Measurements from ENCODE around the gene PPHLN1. TPM values are rescaled to one million over a fixed set of nuclear protein-coding genes. Genes with fewer than 3 reads are reported as not detected.

PPHLN1 gene
- total and polyA plus RNA-seq, 2 of the 8 experiments (the other 6 are each of a cell fraction or from before 2014, with no cell fraction given): 34.3 to 71.6 TPM

GRCh38 chr12:42462486-42462885 is 136.5 kb downstream of the PPHLN1 start (continued):
- TF ChIP-seq, protein P1, sequence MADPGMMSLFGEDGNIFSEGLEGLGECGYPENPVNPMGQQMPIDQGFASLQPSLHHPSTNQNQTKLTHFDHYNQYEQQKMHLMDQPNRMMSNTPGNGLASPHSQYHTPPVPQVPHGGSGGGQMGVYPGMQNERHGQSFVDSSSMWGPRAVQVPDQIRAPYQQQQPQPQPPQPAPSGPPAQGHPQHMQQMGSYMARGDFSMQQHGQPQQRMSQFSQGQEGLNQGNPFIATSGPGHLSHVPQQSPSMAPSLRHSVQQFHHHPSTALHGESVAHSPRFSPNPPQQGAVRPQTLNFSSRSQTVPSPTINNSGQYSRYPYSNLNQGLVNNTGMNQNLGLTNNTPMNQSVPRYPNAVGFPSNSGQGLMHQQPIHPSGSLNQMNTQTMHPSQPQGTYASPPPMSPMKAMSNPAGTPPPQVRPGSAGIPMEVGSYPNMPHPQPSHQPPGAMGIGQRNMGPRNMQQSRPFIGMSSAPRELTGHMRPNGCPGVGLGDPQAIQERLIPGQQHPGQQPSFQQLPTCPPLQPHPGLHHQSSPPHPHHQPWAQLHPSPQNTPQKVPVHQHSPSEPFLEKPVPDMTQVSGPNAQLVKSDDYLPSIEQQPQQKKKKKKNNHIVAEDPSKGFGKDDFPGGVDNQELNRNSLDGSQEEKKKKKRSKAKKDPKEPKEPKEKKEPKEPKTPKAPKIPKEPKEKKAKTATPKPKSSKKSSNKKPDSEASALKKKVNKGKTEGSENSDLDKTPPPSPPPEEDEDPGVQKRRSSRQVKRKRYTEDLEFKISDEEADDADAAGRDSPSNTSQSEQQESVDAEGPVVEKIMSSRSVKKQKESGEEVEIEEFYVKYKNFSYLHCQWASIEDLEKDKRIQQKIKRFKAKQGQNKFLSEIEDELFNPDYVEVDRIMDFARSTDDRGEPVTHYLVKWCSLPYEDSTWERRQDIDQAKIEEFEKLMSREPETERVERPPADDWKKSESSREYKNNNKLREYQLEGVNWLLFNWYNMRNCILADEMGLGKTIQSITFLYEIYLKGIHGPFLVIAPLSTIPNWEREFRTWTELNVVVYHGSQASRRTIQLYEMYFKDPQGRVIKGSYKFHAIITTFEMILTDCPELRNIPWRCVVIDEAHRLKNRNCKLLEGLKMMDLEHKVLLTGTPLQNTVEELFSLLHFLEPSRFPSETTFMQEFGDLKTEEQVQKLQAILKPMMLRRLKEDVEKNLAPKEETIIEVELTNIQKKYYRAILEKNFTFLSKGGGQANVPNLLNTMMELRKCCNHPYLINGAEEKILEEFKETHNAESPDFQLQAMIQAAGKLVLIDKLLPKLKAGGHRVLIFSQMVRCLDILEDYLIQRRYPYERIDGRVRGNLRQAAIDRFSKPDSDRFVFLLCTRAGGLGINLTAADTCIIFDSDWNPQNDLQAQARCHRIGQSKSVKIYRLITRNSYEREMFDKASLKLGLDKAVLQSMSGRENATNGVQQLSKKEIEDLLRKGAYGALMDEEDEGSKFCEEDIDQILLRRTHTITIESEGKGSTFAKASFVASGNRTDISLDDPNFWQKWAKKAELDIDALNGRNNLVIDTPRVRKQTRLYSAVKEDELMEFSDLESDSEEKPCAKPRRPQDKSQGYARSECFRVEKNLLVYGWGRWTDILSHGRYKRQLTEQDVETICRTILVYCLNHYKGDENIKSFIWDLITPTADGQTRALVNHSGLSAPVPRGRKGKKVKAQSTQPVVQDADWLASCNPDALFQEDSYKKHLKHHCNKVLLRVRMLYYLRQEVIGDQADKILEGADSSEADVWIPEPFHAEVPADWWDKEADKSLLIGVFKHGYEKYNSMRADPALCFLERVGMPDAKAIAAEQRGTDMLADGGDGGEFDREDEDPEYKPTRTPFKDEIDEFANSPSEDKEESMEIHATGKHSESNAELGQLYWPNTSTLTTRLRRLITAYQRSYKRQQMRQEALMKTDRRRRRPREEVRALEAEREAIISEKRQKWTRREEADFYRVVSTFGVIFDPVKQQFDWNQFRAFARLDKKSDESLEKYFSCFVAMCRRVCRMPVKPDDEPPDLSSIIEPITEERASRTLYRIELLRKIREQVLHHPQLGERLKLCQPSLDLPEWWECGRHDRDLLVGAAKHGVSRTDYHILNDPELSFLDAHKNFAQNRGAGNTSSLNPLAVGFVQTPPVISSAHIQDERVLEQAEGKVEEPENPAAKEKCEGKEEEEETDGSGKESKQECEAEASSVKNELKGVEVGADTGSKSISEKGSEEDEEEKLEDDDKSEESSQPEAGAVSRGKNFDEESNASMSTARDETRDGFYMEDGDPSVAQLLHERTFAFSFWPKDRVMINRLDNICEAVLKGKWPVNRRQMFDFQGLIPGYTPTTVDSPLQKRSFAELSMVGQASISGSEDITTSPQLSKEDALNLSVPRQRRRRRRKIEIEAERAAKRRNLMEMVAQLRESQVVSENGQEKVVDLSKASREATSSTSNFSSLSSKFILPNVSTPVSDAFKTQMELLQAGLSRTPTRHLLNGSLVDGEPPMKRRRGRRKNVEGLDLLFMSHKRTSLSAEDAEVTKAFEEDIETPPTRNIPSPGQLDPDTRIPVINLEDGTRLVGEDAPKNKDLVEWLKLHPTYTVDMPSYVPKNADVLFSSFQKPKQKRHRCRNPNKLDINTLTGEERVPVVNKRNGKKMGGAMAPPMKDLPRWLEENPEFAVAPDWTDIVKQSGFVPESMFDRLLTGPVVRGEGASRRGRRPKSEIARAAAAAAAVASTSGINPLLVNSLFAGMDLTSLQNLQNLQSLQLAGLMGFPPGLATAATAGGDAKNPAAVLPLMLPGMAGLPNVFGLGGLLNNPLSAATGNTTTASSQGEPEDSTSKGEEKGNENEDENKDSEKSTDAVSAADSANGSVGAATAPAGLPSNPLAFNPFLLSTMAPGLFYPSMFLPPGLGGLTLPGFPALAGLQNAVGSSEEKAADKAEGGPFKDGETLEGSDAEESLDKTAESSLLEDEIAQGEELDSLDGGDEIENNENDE (IDR thresholded peaks at IDR 0.05; ENCODE audit: insufficient replicate concordance, low read length): no peak
- TF ChIP-seq CEBPB (IDR thresholded peaks at IDR 0.05; ENCODE audit: low read depth, low read length): no peak
- TF ChIP-seq NANOG (IDR thresholded peaks at IDR 0.05; ENCODE audit: insufficient read depth, low read depth, low read length, poor library complexity, severe bottlenecking): no peak
- TF ChIP-seq POLR2A (IDR thresholded peaks at IDR 0.05; ENCODE audit: control extremely low read depth in 1 of 2, low read depth in 2 of 2, low read length in 2 of 2): no peak
- no peak for TF ChIP-seq CTBP2 (IDR thresholded peaks at IDR 0.05; ENCODE audit: borderline replicate concordance, insufficient read depth, insufficient read length, low read length)
- TF ChIP-seq SP4 (IDR thresholded peaks at IDR 0.05; ENCODE audit: low read length): no peak
- TF ChIP-seq, protein P2, sequence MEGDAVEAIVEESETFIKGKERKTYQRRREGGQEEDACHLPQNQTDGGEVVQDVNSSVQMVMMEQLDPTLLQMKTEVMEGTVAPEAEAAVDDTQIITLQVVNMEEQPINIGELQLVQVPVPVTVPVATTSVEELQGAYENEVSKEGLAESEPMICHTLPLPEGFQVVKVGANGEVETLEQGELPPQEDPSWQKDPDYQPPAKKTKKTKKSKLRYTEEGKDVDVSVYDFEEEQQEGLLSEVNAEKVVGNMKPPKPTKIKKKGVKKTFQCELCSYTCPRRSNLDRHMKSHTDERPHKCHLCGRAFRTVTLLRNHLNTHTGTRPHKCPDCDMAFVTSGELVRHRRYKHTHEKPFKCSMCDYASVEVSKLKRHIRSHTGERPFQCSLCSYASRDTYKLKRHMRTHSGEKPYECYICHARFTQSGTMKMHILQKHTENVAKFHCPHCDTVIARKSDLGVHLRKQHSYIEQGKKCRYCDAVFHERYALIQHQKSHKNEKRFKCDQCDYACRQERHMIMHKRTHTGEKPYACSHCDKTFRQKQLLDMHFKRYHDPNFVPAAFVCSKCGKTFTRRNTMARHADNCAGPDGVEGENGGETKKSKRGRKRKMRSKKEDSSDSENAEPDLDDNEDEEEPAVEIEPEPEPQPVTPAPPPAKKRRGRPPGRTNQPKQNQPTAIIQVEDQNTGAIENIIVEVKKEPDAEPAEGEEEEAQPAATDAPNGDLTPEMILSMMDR (IDR thresholded peaks at IDR 0.05; ENCODE audit: control extremely low read depth in 1 of 3, insufficient read depth in 1 of 3, low read depth in 1 of 3, low read length in 3 of 3): no peak
- TF ChIP-seq, protein P3, sequence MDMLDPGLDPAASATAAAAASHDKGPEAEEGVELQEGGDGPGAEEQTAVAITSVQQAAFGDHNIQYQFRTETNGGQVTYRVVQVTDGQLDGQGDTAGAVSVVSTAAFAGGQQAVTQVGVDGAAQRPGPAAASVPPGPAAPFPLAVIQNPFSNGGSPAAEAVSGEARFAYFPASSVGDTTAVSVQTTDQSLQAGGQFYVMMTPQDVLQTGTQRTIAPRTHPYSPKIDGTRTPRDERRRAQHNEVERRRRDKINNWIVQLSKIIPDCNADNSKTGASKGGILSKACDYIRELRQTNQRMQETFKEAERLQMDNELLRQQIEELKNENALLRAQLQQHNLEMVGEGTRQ (IDR thresholded peaks at IDR 0.05; ENCODE audit: low read length): no peak

Data from H1 (cell line).